DMS 273 treated with DMSO at 0.1 percent for 48 hours (cell line): ENCODE results near the gene SETD1A.

Experiments used
- DNase-seq: peaks from one replicate; lab custom pipeline; 2025; lab: John Stamatoyannopoulos, UW

SETD1A gene

DNA sequence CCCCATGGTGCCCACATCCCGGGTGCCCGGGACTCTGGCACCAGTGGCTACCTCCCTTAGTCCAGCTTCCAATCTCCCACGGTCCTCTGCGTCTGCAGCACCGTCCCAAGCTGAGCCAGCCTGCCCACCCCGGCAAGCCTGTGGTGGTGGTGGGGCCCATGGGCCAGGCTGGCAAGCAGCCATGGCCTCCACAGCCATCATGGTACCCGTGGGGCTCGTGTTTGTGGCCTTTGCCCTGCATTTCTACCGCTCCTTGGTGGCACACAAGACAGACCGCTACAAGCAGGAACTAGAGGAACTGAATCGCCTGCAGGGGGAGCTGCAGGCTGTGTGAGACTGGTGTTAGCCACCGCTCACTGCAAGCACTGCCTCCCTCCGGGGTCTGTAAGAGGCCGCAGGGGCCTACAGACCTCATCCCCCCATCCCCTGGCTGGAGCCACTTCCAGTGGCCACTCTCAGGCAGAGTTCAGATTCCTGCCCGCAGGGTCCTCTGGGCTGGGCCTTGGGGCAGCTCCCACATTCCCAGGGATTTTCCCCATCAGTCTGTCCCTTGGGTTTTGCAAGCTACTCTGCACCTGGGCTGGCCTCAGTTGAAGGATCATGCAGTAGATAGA lies 3.9 kb upstream of the SETD1A start:
- DNase-seq, result peak; percentile 71

DNA sequence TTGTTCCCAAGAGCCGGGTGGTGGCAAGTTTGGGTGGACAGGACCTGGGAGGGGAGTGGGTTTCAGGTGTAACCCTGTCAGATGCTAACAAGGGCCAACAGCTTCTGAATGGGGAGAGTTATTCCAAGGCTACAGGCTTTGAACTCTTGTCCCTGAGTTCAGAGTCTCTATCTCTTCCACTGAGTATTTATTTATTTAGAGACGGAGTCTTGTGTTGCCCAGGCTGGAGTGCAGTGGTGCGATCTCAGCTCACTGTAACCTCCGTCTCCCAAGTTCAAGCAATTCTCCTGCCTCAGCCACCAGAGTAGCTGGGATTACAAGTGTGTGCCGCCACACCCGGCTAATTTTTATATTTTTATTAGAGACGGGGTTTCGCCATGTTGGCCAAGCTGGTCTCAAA lies 2.6 kb upstream of the SETD1A start:
- DNase-seq, result no peak

DNA sequence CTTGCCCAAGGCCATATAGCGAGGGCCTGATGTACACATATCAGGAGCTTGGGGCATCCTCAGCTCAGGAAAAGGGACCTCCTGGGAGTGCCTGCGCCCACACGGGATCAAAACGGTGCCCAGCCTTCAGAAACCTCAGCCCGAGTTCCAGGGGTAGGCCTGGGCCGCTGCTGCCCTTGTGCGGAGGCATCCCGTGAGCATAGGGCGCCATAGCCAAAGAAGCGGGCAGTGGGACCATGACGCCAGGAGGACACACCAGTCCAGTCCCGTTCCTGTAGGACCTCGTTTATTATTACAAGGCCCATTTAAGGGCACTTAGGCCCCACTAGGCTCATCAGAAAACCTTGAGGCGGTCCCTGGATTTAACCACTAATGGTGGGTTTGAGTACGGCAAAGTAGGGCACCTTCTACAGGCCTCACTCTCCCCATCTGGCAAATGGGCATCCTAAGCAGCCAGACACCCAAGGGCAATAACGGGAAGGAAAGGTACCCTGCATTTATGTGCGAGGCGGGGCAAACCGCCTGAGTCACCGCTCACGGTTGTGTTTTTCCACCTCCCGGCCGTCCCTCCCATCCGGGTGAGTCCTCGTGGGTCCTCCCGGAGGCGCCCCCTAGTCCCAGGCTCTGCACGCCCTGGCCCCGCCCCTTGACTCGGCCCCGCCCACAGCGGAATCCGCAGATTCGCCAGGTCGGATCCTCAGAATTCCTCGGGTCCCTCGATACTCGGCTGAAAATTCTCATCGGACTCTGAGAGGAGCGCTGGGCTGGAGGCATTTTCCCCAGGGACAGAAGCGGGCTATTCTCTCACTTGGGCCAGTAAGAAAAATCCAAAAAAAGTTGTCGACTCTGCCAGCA lies 726 bp upstream of the SETD1A start:
- DNase-seq, result no peak

DNA sequence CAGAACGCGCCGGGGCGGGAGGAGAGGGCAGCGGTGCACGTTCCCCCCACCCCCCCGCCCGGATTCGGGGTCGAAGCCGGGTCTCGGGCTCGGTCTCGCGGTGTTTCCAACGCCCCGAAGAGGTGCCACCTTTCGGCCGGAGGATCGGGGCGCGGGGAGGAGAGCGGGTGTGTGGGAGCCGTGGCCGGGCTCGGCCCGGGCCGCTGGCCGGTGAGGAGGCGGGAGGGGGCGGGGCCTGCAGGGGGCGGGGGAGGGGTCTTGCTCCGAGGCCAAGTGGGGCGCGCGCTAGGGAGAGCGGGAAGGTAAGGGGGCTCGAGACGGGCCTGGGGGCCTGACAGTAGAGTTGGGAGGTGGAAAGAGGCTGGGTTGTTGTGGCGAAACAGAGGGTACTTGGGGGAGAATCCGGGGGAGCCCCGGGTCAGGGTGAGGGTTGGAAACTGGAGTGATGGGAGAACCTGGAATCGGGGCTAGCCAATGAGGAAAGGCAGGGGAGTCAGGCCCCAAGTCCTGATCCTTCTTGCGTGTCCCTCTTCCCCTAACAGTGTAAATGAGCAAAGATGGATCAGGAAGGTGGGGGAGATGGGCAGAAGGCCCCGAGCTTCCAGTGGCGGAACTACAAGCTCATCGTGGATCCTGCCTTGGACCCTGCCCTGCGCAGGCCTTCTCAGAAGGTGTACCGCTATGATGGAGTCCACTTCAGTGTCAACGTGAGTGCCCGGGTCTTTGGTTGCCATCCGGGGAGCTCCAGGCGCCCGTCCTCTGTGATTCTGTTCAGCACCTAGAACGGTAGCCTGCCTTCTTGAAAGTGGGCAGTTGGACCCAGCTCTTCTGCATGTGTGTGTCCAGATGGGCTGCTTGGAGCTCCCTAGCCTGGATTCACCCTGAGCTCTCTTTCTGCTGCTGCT lies 873 bp downstream of the SETD1A start:
- no peak for DNase-seq

DNA sequence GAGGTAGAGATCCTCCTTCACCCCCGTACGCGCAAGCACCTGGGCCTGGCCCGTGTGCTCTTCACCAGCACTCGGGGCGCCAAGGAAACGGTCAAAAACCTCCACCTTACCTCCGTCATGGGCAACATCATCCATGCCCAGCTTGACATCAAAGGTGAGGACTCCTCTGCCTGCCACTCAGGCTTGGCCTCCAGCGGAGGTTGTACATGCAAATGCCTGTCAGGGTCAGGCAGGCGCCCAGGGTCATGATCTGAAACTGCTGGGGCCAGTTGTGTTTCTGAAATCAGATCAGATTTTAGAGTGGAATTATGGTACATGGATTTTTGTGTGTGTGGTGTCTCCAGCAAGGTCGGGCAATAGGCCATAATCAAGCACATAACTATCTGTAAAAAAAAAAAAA lies 3.8 kb downstream of the SETD1A start:
- no peak for DNase-seq

DNA sequence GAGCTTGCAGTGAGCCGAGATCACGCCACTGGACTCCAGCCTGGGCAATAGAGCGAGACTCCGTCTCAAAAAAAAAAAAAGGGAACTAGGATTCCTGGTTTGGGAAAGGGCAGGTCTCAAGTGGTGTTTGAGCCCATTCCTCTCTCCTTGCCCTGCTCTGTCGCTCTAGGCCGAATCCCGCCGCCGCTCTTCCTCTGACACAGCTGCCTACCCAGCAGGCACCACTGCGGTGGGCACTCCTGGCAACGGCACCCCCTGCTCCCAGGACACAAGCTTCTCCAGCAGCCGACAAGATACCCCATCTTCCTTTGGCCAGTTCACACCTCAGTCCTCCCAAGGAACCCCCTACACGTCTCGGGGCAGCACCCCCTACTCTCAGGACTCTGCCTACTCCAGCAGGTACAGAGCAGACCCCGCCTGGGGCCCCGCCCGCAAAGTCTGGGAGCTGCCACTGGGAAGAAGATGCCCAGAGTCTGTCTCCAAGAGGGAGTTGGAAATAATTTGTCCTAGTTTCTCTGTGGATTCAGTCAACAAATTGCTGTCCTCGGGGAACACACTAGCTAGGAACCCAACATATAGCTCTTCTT lies 6.5 kb downstream of the SETD1A start:
- no peak for DNase-seq

DNA sequence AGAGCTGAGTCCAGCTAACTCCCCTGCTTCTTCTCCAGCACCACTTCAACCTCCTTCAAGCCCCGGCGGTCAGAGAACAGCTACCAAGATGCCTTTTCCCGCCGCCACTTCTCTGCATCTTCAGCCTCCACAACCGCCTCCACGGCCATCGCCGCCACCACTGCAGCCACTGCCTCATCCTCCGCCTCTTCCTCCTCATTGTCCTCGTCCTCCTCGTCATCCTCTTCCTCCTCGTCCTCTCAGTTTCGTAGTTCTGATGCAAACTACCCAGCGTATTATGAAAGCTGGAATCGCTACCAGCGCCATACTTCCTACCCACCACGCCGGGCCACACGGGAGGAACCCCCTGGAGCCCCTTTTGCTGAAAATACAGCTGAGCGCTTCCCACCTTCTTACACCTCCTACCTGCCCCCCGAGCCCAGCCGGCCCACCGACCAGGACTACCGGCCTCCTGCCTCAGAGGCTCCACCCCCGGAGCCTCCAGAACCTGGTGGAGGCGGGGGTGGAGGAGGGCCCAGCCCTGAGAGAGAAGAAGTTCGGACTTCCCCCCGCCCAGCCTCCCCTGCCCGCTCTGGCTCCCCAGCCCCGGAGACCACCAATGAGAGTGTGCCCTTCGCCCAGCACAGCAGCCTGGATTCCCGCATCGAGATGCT lies 7.1 kb downstream of the SETD1A start:
- DNase-seq, result no peak

DNA sequence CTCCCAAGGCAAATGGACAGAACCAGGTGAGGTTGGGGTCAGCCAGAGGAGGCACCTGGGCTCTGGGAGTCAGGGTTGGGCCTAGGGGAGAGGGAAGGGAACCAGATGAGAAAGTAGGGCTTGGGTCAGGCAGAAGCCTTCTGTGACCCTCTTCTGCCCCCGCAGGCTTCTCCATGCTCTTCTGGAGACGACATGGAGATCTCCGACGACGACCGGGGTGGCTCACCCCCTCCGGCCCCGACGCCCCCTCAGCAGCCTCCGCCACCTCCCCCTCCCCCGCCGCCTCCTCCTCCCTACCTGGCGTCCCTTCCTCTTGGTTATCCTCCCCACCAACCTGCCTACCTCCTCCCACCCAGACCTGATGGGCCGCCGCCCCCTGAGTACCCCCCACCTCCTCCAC lies 7.9 kb downstream of the SETD1A start:
- no peak for DNase-seq

DNA sequence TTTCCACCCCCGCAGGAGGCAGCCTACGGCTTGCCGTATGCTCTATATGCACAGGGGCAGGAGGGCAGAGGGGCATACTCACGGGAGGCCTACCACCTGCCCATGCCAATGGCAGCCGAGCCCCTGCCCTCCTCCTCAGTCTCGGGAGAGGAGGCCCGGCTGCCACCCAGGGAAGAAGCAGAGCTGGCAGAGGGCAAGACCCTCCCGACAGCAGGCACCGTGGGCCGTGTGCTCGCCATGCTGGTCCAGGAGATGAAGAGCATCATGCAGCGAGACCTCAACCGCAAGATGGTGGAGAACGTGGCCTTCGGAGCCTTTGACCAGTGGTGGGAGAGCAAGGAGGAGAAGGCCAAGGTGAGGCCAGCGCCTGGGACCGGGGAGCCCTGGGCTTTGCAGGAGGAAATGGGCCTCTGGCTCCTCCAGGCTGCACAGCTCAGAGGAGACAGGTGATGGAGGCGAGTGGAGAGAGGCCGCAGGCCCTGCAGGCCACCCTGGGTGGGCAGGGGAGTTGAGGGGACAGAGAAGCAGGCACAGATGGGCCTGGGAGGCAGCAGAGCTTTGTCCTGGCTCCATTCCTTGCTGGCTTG lies 8.6 kb downstream of the SETD1A start:
- DNase-seq, result no peak

DNA sequence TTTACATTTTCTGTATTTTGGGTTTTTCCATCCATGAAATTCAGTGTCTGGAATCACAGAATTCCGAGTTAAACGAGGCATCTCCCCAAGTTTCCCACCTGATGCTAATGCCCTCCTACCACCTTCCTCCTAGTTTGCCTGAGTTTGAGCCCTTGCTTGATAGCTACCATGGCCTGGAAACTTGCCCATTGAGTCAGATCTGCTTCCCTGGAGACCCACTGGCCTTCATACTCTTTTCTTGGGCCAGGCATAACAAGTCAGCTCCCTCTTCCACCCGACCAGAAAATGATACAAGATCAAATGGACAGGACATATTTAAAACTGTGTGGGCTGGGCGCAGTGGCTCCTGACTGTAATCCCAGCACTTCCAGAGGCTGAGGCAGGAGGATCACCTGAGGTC lies 10.2 kb downstream of the SETD1A start:
- DNase-seq, result no peak

DNA sequence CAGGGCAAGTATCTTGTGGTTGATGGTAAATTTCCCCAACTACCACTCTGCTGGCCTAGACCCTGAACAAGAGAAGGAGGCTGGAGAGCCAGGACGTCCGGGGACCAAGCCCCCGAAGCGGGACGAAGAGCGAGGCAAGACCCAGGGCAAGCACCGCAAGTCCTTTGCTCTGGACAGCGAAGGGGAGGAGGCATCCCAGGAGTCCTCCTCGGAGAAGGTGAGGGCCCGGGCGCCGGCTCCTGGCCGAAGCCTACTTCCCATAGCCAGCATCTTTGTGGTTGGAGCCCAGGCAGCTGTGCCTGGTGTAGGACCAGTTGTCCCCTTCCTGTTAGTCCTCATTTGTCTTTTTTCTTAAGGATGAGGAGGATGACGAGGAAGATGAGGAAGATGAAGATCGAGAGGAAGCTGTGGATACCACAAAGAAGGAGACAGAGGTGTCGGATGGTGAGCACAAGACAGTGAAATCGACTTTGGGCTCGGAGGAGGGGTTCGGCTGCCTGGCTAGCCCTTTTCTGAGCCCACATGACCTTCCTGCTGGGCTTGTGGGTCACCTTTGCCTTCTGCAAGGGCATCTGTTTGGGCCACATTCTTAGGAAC lies 11.8 kb downstream of the SETD1A start:
- no peak for DNase-seq

DNA sequence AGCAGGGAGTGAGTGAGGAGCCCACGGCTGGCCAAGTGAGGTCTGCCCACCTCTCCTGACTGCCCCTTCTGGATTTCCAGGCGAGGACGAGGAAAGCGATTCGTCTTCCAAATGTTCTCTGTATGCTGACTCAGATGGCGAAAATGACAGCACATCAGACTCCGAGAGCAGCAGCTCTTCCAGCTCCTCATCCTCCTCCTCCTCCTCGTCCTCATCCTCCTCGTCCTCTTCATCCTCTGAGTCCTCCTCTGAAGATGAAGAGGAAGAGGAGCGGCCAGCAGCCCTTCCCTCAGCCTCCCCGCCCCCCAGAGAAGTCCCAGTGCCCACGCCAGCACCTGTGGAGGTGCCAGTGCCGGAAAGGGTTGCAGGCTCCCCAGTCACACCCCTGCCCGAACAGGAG lies 13.7 kb downstream of the SETD1A start:
- no peak for DNase-seq

DNA sequence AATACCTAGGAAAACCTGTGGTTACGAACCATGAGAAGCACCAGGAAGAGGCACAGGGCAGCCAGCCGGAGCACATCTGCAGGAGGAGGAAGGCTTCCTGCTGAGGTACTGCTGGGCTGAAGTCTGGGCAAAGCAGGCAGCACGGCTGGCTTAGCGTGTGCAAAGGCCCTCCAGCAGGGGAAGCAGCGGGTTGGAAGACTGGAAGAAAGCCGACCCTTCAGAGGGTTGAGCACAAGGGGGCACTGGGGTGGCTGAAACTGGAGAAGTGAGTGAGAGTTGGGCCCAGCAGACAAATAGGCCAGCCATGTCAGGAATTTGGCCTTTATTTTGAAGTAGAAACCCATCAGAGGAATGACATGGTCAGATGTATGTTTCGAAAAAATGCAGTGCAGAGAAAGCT lies 15.3 kb downstream of the SETD1A start:
- DNase-seq, result no peak

DNA sequence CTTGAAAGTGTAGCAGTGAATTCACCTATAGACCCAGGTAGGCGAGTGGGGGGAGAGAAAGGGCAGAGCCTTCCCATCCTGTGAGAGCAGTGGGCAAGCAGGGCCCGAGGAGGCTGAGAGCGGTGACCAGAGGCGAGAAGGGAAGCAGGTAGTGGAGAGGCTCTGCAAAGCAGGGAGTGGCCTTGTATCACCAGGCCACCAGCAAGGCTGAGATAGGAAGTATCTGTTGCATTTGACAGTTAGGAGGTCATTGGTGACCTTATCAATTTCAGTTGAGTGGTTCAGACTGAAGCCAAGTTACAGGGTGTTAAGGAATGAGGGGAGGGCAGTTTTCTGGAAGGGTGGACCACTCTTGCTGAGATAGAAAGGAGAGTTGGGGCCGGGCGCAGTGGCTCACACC lies 16.8 kb downstream of the SETD1A start:
- DNase-seq, result no peak

DNA sequence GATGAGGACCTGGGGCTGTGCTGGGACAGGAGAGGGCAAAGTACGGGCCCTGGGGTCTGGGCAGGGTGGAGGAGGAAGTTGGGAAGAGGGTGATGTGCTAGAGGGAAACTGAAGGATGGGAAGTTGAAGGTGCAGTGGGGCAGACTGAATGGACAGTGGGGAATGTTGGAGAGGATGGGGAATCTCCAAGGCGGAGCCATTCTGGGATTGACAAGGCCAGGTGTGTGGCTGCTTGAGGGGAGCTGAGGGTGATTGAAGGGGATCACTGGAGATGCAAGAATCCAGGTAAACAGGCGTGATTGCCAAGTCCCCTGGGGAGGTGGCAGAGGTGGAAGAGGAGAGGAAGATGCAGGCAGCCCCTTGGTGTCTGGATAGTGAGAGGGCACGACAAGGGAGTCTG lies 18.9 kb downstream of the SETD1A start:
- no peak for DNase-seq

DNA sequence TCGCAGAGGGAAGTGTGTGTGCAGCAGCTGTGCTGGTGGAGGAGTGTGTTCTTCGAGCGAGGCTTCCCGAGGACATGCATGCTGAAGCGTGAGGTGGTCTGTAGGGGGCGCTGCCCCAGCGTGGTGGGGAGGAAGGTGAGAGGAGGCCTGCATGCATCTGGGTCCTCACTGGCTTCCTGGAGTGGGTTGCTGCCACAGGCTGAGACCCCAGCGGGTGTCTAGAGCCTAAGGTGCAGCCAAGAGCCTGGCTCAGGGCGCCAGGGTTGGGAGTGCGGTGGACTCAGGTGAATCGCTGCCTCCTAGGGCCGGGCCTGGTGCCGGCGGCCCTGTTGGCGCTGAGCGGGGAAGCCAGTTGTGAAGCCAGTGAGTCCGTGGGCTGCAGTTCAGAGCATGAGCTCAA lies 19.9 kb downstream of the SETD1A start:
- DNase-seq, result no peak

DNA sequence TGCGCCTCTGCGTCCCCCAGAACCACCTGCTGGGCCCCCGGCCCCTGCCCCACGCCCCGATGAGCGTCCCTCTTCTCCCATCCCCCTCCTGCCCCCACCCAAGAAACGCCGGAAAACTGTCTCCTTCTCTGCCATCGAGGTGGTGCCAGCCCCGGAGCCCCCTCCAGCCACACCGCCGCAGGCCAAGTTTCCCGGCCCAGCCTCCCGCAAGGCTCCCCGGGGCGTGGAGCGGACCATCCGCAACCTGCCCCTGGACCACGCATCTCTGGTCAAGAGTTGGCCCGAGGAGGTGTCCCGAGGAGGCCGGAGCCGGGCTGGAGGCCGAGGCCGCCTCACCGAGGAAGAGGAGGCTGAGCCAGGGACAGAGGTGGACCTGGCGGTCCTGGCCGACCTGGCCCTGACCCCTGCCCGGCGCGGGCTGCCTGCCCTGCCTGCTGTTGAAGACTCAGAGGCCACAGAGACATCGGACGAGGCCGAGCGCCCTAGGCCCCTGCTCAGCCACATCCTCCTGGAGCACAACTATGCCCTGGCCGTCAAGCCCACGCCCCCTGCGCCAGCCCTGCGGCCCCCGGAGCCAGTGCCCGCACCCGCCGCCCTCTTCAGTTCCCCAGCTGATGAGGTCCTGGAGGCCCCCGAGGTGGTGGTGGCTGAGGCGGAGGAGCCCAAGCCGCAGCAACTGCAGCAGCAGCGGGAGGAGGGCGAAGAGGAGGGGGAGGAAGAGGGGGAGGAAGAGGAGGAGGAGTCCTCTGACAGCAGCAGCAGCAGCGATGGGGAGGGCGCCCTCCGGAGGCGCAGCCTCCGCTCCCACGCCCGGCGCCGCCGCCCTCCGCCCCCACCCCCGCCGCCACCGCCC lies 21.8 kb downstream of the SETD1A start:
- no peak for DNase-seq

DNA sequence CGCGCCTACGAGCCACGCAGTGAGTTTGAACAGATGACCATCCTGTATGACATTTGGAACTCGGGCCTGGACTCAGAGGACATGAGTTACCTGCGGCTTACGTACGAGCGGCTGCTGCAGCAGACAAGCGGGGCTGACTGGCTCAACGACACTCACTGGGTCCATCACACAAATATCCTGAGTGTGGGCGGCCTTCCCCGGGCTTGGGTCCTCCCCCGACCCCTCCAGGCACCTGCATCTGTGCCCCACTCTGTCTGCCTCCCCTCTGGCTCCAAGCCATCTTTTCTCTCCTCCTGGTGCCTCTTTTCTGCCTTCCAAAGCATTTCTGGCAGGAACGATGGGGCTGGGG lies 22.4 kb downstream of the SETD1A start:
- no peak for DNase-seq

DNA sequence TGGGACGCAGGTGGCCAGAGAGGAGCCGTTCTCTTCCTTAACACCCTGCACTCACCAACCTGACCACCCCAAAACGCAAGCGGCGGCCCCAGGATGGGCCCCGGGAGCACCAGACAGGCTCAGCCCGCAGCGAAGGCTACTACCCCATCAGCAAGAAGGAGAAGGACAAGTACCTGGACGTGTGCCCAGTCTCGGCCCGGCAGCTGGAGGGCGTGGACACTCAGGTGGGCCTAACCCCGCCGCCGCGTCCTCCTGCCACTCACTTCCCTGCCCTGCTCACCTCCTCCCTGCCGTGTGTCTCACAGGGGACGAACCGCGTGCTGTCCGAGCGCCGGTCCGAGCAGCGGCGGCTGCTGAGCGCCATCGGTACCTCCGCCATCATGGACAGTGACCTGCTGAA lies 22.9 kb downstream of the SETD1A start:
- no peak for DNase-seq

DNA sequence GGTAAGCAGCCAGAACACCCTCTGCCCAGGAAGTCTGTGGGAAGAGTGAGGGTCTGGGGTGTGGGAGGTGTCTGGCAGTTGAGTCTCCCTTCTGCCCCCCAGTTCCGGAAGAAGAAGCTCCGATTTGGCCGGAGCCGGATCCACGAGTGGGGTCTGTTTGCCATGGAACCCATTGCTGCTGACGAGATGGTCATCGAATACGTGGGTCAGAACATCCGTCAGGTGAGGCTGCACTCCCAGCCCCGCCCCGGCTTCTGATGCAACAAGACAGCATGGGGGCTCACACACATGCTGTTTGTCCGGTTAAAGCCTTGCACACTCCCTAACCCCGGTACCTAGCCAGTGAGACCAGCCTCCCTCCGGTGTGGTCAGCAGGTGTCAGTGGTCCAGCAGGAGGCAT lies 23.4 kb downstream of the SETD1A start:
- no peak for DNase-seq
